H1 (cell line): ENCODE data around the gene ARHGEF7. TPM values are rescaled to one million over a fixed set of nuclear protein-coding genes. Genes with fewer than 3 reads are reported as not detected.
A peak's percentile ranks its signal among the peaks of the same experiment; 100 is the strongest.

Experiments used
- CHD7 ChIP-seq: fragments of 300-600 bp; sonication (generic); IDR thresholded peaks from 2 replicates; pipeline ENCODE4 v1.7.1; 2012; ENCODE audit warnings: low read length, moderate library complexity, mild to moderate bottlenecking, inconsistent platforms; ENCODE audit not compliant: insufficient replicate concordance
- CREB1 ChIP-seq: IDR thresholded peaks from 2 replicates; pipeline ENCODE4 v1.6.1; 2012; ENCODE audit warnings: inconsistent platforms
- CTCF ChIP-seq, 3 experiments: IDR thresholded peaks; 1 replicate in 2 of 3; 2 replicates in 1 of 3; pipeline versions ENCODE4 v1.5.1 to v1.6.1; 2011; ENCODE audit warnings: low read length in 3 of 3, mild to moderate bottlenecking in 3 of 3, inconsistent platforms in 2 of 3, low read depth in 1 of 3, moderate library complexity in 1 of 3; ENCODE audit not compliant: insufficient read depth in 1 of 3; ENCODE audit errors: control extremely low read depth in 1 of 3
- FOSL1 ChIP-seq: IDR thresholded peaks from 2 replicates; pipeline ENCODE4 v1.6.1; 2011; ENCODE audit warnings: mild to moderate bottlenecking, low read depth, low read length, moderate library complexity; ENCODE audit not compliant: insufficient read depth
- KDM1A ChIP-seq: fragments of 200-600, 300-600 bp; sonication (generic); IDR thresholded peaks from 2 replicates; pipeline ENCODE4 v1.7.1; 2016; ENCODE audit warnings: mild to moderate bottlenecking, low read length, borderline replicate concordance
- SRF ChIP-seq: IDR thresholded peaks from 2 replicates; pipeline ENCODE4 v1.6.1; 2011; ENCODE audit warnings: mild to moderate bottlenecking, low read depth, low read length, moderate library complexity
- TCF12 ChIP-seq: IDR thresholded peaks from 2 replicates; pipeline ENCODE4 v1.6.1; 2011; ENCODE audit warnings: low read depth, mild to moderate bottlenecking, low read length
- polyA plus RNA-seq, 7 experiments: library from polyadenylated mRNA; depleted of rRNA in 3 of 7; stranded (reverse) in 5 of 7; unstranded in 2 of 7; fragments of >200 nt in 5 of 7; fragments of 200-250 nt in 2 of 7; gene quantifications; 1 replicate in 5 of 7; 2 replicates in 1 of 7; 4 replicates in 1 of 7; pipeline versions ENCODE4 v1.2.1 to v1.2.3, GENCODE V29; 2011 to 2013; ENCODE audit warnings: missing spikeins in 2 of 7, mixed read lengths in 2 of 7
- total RNA-seq: library from RNA; stranded (reverse); fragmentation: NEBNext Ultra II Directional; extraction: Animal tissue kit (Norgen Biotek cat#: 25700); gene quantifications from 2 replicates; pipeline ENCODE4 v1.2.1, GENCODE V29; 2021

ARHGEF7 gene
- total and polyA plus RNA-seq, 2 of the 8 experiments (the other 6 are each of a cell fraction or from before 2014, with no cell fraction given), result 26.2 to 56.5 TPM

GRCh38 chr13:111216166-111216960 is 101.3 kb downstream of the ARHGEF7 start (continued):
- TF ChIP-seq CHD7 (no peak), CTCF (IDR thresholded peaks at IDR 0.05; ENCODE audit: control extremely low read depth in 1 of 3, insufficient read depth in 1 of 3, low read depth in 1 of 3, low read length in 3 of 3) (peak; percentile 58 to 76 (median 62)), TCF12 (peak; percentile 44; the same call in 1 of the 2 replicates), CREB1 (peak; percentile 57), FOSL1 (no peak), KDM1A (no peak), SRF (0 out of 2 replicates have a peak, but pooled peaks have one; percentile 8)
